Stimulated activated naive CD8-positive, alpha-beta T cell treated with anti-CD3 and anti-CD28 coated beads, Interleukin-15, Interleukin-2, amounts not matched to agents 100 ng/mL and 50 ng/mL, for 24 hours (primary cell): ENCODE data around the gene BMP7.

Experiments
- H3K27ac Mint-ChIP-seq: one replicate; pipeline ENCODE4 v1.8.0; 2021; ENCODE audit warnings: mild to moderate bottlenecking, mixed read lengths
- H3K27me3 Mint-ChIP-seq: one replicate; pipeline ENCODE4 v1.8.0; 2021; ENCODE audit warnings: mixed read lengths
- H3K36me3 Mint-ChIP-seq: one replicate; pipeline ENCODE4 v1.8.0; 2021; ENCODE audit warnings: low read depth, mixed read lengths
- H3K4me1 Mint-ChIP-seq: one replicate; pipeline ENCODE4 v1.8.0; 2021; ENCODE audit warnings: low read depth, mixed read lengths
- H3K4me3 Mint-ChIP-seq: one replicate; pipeline ENCODE4 v1.8.0; 2021; ENCODE audit warnings: mild to moderate bottlenecking, mixed read lengths
- H3K9me3 Mint-ChIP-seq: one replicate; pipeline ENCODE4 v1.8.0; 2021; ENCODE audit warnings: mixed read lengths

The BMP7 gene

DNA sequence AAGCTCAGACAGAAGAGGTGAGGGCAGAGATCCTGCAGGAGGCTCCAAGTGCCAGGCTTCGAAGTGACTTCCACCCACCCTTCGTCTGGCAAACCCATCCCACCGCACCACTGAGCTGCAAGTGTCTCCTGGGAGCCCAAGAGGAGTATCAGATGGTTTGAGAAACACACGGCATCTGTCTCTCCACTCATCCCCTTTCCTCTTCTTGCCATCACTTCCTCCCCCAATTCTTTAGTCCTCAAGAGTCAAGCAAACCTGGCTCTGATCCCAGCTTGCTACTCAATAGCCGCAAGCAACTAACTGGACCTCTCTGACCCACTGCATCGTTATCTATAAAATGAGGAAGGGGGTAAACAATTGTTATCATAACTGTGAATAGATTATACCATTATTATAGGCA lies 142.1 kb downstream of the BMP7 start:
- H3K4me3 Mint-ChIP-seq: no peak overlapping the region
- H3K4me1 Mint-ChIP-seq: no peaks in the 10 kb centered on the region
- H3K9me3 Mint-ChIP-seq: no peaks in the 10 kb centered on the region
- H3K36me3 Mint-ChIP-seq: no peaks in the 10 kb centered on the region
- H3K27ac Mint-ChIP-seq: no peak overlapping the region
- peaks cover 8% of the 10 kb centered on the region for H3K27me3 Mint-ChIP-seq

GRCh38 chr20:57123504-57123903 lies 142.9 kb downstream of the BMP7 start:
- no peaks in the 10 kb centered on the region for H3K9me3 Mint-ChIP-seq
- no peak overlapping the region for H3K4me3 Mint-ChIP-seq
- H3K36me3 Mint-ChIP-seq: no peaks in the 10 kb centered on the region
- peaks cover 8% of the 10 kb centered on the region for H3K27me3 Mint-ChIP-seq
- H3K27ac Mint-ChIP-seq: no peak overlapping the region
- H3K4me1 Mint-ChIP-seq: no peaks in the 10 kb centered on the region

- no peak overlapping the region for H3K27ac Mint-ChIP-seq
- H3K4me1 Mint-ChIP-seq: no peaks in the 10 kb centered on the region
- no peaks in the 10 kb centered on the region for H3K9me3 Mint-ChIP-seq
- no peaks in the 10 kb centered on the region for H3K36me3 Mint-ChIP-seq
- H3K4me3 Mint-ChIP-seq: no peak overlapping the region
- H3K27me3 Mint-ChIP-seq: peaks cover 8% of the 10 kb centered on the region
These were observed 143.6 kb downstream of the BMP7 start for GRCh38 chr20:57122536-57123489.

- Mint-ChIP-seq H3K36me3 (no peaks in the 10 kb centered on the region), H3K4me3 (no peak overlapping the region), H3K27ac (no peak overlapping the region), H3K4me1 (no peaks in the 10 kb centered on the region), H3K27me3 (peaks cover 8% of the 10 kb centered on the region), H3K9me3 (no peaks in the 10 kb centered on the region)
These were observed 147.5 kb downstream of the BMP7 start for GRCh38 chr20:57118964-57119363.
